ENCODE data around the gene GPR137B.

The GPR137B gene

GRCh38 chr1:236207569-236207968 lies 65.2 kb downstream of the GPR137B start:
- no peak for DNase-seq

- DNase-seq, result no peak
Observed at GRCh38 chr1:236209185-236209584, 66.8 kb downstream of the GPR137B start.

- DNase-seq, result no peak
Observed at GRCh38 chr1:236209713-236210112, 67.4 kb downstream of the GPR137B start.

GRCh38 chr1:236211815-236212214 lies 69.5 kb downstream of the GPR137B start:
- no peak for DNase-seq

- no peak for DNase-seq
Observed at GRCh38 chr1:236213534-236213933, 71.2 kb downstream of the GPR137B start.

- DNase-seq, result no peak
Observed at GRCh38 chr1:236214761-236215160, 72.4 kb downstream of the GPR137B start.

GRCh38 chr1:236220473-236220872 lies 78.1 kb downstream of the GPR137B start:
- no peak for DNase-seq

- no peak for DNase-seq
Observed at GRCh38 chr1:236222632-236223031, 80.3 kb downstream of the GPR137B start.

GRCh38 chr1:236228411-236228810 lies 86.1 kb downstream of the GPR137B start:
- no peak for DNase-seq

GRCh38 chr1:236235116-236235515 lies 92.8 kb downstream of the GPR137B start:
- no peak for DNase-seq

GRCh38 chr1:236239092-236239585 lies 96.8 kb downstream of the GPR137B start:
- no peak for DNase-seq

- no peak for DNase-seq
Observed at GRCh38 chr1:236240675-236241074, 98.3 kb downstream of the GPR137B start.

GRCh38 chr1:236242568-236242967 lies 100.2 kb downstream of the GPR137B start:
- DNase-seq, result no peak

- no peak for DNase-seq
Observed at GRCh38 chr1:236247286-236247685, 104.9 kb downstream of the GPR137B start.

GRCh38 chr1:236251587-236251986 lies 109.2 kb downstream of the GPR137B start:
- no peak for DNase-seq

- no peak for DNase-seq
Observed at GRCh38 chr1:236253119-236253518, 110.8 kb downstream of the GPR137B start.

GRCh38 chr1:236253918-236254637 lies 111.7 kb downstream of the GPR137B start:
- DNase-seq, result no peak

- no peak for DNase-seq
Observed at GRCh38 chr1:236257216-236257615, 114.9 kb downstream of the GPR137B start.

GRCh38 chr1:236258114-236258622 lies 115.8 kb downstream of the GPR137B start:
- no peak for DNase-seq

All from midbrain (tissue), 1 donor.